CD14-positive monocyte (primary cell): Measurements from ENCODE around the gene MDM4. TPM values are rescaled to one million over a fixed set of nuclear protein-coding genes. Genes with fewer than 3 reads are reported as not detected.

Experiments
- DNase-seq, 3 donors: peaks; one replicate each; pipeline ENCODE4 v3.0.0-alpha.2; 2011 to 2022
- H2AFZ ChIP-seq: 2 replicates; pipeline ENCODE4 v1.6.0; 2012; ENCODE audit warnings: mild to moderate bottlenecking, low read depth, low read length, inconsistent platforms; ENCODE audit not compliant: insufficient read depth, poor library complexity, severe bottlenecking
- H3K27ac ChIP-seq, 2 donors: 1 replicate in 1 of 2; 2 replicates in 1 of 2; pipeline ENCODE4 v1.5.1; 2012 to 2013; ENCODE audit warnings: low read length in 2 of 2, control low read depth in 1 of 2, inconsistent platforms in 1 of 2, low read depth in 1 of 2, mild to moderate bottlenecking in 1 of 2
- H3K27me3 ChIP-seq, 2 donors: one replicate each; pipeline versions ENCODE4 v1.6.0 to v1.6.1; 2011 to 2013; ENCODE audit warnings: low read length in 2 of 2; ENCODE audit not compliant: control insufficient read depth in 2 of 2, insufficient read depth in 2 of 2
- H3K36me3 ChIP-seq, 2 donors: replicated peaks in 1 of 2; 1 replicate in 1 of 2; 2 replicates in 1 of 2; pipeline versions ENCODE4 v1.5.1 to v1.6.1; 2012 to 2013; ENCODE audit warnings: low read length in 2 of 2, control low read depth in 1 of 2, inconsistent platforms in 1 of 2, mild to moderate bottlenecking in 1 of 2; ENCODE audit not compliant: insufficient read depth in 2 of 2, control insufficient read depth in 1 of 2
- H3K4me1 ChIP-seq, 2 donors: 1 replicate in 1 of 2; 2 replicates in 1 of 2; pipeline versions ENCODE4 v1.5.1 to v1.6.1; 2012 to 2013; ENCODE audit warnings: low read length in 2 of 2, control low read depth in 1 of 2, inconsistent platforms in 1 of 2, mild to moderate bottlenecking in 1 of 2, moderate library complexity in 1 of 2; ENCODE audit not compliant: insufficient read depth in 2 of 2, control insufficient read depth in 1 of 2
- H3K4me2 ChIP-seq: replicated peaks from 2 replicates; pipeline ENCODE3; 2012; ENCODE audit warnings: low read length, moderate library complexity, mild to moderate bottlenecking; ENCODE audit not compliant: poor library complexity, severe bottlenecking; ENCODE audit errors: extremely low read depth
- H3K4me3 ChIP-seq, 3 experiments: fragments of 200-600 bp in 1 of 3; sonication (generic) in 1 of 3; replicated peaks in 1 of 3; 1 replicate in 2 of 3; 2 replicates in 1 of 3; pipeline ENCODE4 v1.5.1; 2011 to 2013; ENCODE audit warnings: low read length in 3 of 3, mild to moderate bottlenecking in 3 of 3, control low read depth in 2 of 3, low read depth in 2 of 3, inconsistent platforms in 1 of 3, moderate library complexity in 1 of 3
- H3K79me2 ChIP-seq: 2 replicates; pipeline ENCODE4 v1.6.0; 2012; ENCODE audit warnings: mild to moderate bottlenecking, control low read depth, inconsistent platforms, low read length, moderate library complexity; ENCODE audit not compliant: insufficient read depth
- H3K9ac ChIP-seq: 2 replicates; pipeline ENCODE4 v1.6.0; 2017; ENCODE audit warnings: low read length, mild to moderate bottlenecking; ENCODE audit not compliant: insufficient read depth, poor library complexity, severe bottlenecking
- H3K9me3 ChIP-seq, 2 donors: replicated peaks in 1 of 2; 1 replicate in 1 of 2; 2 replicates in 1 of 2; pipeline versions ENCODE4 v1.5.1 to v1.6.1; 2012 to 2013; ENCODE audit warnings: low read length in 2 of 2, control low read depth in 1 of 2; ENCODE audit not compliant: control insufficient read depth in 1 of 2, insufficient read depth in 1 of 2
- H4K20me1 ChIP-seq: 2 replicates; pipeline ENCODE4 v1.6.0; 2012; ENCODE audit warnings: mild to moderate bottlenecking, low read length, control low read depth, moderate library complexity; ENCODE audit not compliant: insufficient read depth
- H3K27ac Mint-ChIP-seq, 7 donors: one replicate each; pipeline ENCODE4 v1.8.0; 2020; ENCODE audit warnings: mild to moderate bottlenecking in 7 of 7, mixed read lengths in 7 of 7, moderate library complexity in 6 of 7, inconsistent platforms in 2 of 7
- H3K27me3 Mint-ChIP-seq, 3 donors: one replicate each; pipeline ENCODE4 v1.8.0; 2021 to 2022; ENCODE audit warnings: low read depth in 3 of 3, mild to moderate bottlenecking in 3 of 3, mixed read lengths in 3 of 3, moderate library complexity in 3 of 3, inconsistent platforms in 1 of 3
- H3K36me3 Mint-ChIP-seq, 2 donors: one replicate each; pipeline ENCODE4 v1.8.0; 2020; ENCODE audit warnings: mixed read lengths in 2 of 2, inconsistent platforms in 1 of 2, mild to moderate bottlenecking in 1 of 2
- H3K4me1 Mint-ChIP-seq: one replicate; pipeline ENCODE4 v1.8.0; 2020; ENCODE audit warnings: mild to moderate bottlenecking, mixed read lengths
- H3K4me3 Mint-ChIP-seq, 2 donors: one replicate each; pipeline ENCODE4 v1.8.0; 2020; ENCODE audit warnings: mild to moderate bottlenecking in 2 of 2, mixed read lengths in 2 of 2, moderate library complexity in 1 of 2
- H3K9me3 Mint-ChIP-seq, 7 donors: one replicate each; pipeline ENCODE4 v1.8.0; 2020 to 2022; ENCODE audit warnings: mixed read lengths in 7 of 7, mild to moderate bottlenecking in 6 of 7, moderate library complexity in 6 of 7, inconsistent platforms in 2 of 7
- CTCF ChIP-seq: fragments of 200-600 bp; IDR thresholded peaks from one replicate; pipeline ENCODE4 v1.8.0; 2022; ENCODE audit warnings: antibody characterized with exemption, mild to moderate bottlenecking
- WGBS: methylation state at CpG from one replicate; pipeline ENCODE4 v1.1.5; 2013; ENCODE audit warnings: missing lambda C conversion rate; ENCODE audit not compliant: insufficient coverage; 5-methylcytosine and 5-hydroxymethylcytosine counted together
- intact Hi-C, 2 donors: fragments of 100-400 bp; cut with micrococcal nuclease; formaldehyde crosslinking; loops; one replicate each; pipeline versions ENCODE4 v1.15.0 to v1.15.1; 2023
- polyA plus RNA-seq, 3 donors: library from polyadenylated mRNA; depleted of rRNA in 1 of 3; unstranded in 2 of 3; stranded (reverse) in 1 of 3; fragments of 300-500 nt in 2 of 3; fragments of >200 nt in 1 of 3; fragmentation: Illumina TruSeq in 2 of 3; gene quantifications; 1 replicate in 2 of 3; 2 replicates in 1 of 3; pipeline ENCODE4 v1.2.3, GENCODE V29; 2012 to 2021

Gene MDM4
- polyA plus RNA-seq, 3 donors = 7.8 to 37.0 (median 10.2) TPM

DNA sequence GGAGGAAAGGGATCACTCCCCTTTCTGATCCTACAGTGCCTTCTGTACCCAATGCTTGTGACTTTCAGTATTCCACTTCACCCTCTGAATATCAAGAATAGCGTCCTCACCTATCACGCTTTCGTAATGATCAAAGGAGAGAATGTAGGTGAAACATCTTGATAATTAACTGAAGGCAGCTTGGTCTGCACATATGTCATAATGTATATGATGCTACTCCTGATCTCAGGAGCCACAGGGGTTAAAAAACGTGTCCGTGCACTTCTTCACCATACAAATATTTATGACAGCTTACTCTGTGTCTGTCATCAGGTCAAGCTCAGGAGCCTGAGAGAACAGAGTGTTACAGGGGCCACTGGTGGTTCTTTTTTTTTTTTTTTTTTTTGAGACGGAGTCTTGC, 20.4 kb upstream of the MDM4 start:
- intact Hi-C loops = no loop called here
- H2AFZ ChIP-seq = no peak overlapping the region
- no peak overlapping the region for H3K27ac Mint-ChIP-seq
- no peak overlapping the region for H3K4me2 ChIP-seq
- no peaks in the 10 kb centered on the region for H4K20me1 ChIP-seq
- WGBS = no CpG with 5 or more reads among the region's 6 CpGs
- DNase-seq = no peak
- no peaks in the 10 kb centered on the region for H3K9me3 ChIP-seq
- no peak for TF ChIP-seq CTCF
- peaks cover 28 to 33% (median 31%) of the 10 kb centered on the region in 3 donors for H3K27me3 Mint-ChIP-seq
- H3K27ac ChIP-seq = no peak overlapping the region
- peaks cover 3 to 9% of the 10 kb centered on the region in 2 donors for H3K36me3 Mint-ChIP-seq
- H3K36me3 ChIP-seq = no peaks in the 10 kb centered on the region
- H3K4me3 Mint-ChIP-seq = peak overlapping the region in 1 of 2 donors; percentile 98
- no peaks in the 10 kb centered on the region for H3K79me2 ChIP-seq
- no peak overlapping the region for H3K4me3 ChIP-seq
- no peak overlapping the region for H3K9ac ChIP-seq
- H3K27me3 ChIP-seq = peaks cover 9 to 11% of the 10 kb centered on the region in 2 donors
- H3K4me1 Mint-ChIP-seq = peaks cover 42% of the 10 kb centered on the region
- H3K9me3 Mint-ChIP-seq = peaks cover 0 to 3% (median 0%) of the 10 kb centered on the region in 7 donors
- peaks cover 31 to 39% of the 10 kb centered on the region in 2 donors for H3K4me1 ChIP-seq

DNA sequence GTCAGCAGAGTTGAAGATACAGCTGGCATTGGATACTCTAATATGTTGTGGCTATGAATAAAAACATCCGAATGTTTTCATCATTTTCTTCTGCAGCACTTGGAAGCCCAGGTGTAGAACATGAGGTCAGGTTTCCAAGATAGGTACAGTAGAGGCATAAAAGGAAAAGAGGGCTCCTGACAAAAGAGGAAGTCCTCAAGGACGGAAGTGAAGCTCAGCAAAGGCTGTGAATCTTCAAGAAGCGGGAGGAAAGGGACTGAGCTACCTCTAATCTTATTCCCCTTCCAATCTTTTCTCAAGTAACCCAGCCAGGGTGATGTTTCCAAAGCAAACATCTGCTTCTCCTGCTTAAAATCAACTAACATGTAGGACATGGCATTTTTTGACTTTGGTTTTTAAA, 17.2 kb upstream of the MDM4 start:
- Histone ChIP-seq H3K4me1 (peaks cover 19 to 31% of the 10 kb centered on the region in 2 donors), H3K27ac (no peak overlapping the region), H2AFZ (no peak overlapping the region), H3K9me3 (no peaks in the 10 kb centered on the region), H3K4me2 (no peak overlapping the region), H3K9ac (no peak overlapping the region), H3K36me3 (no peaks in the 10 kb centered on the region), H3K79me2 (no peaks in the 10 kb centered on the region), H4K20me1 (no peaks in the 10 kb centered on the region), H3K27me3 (peaks cover 9 to 11% of the 10 kb centered on the region in 2 donors), H3K4me3 (no peak overlapping the region)
- WGBS = 0% methylated on average over 1 of the region's 3 CpGs
- DNase-seq = peak in 2 of 3 donors; percentile 56 to 61
- Mint-ChIP-seq H3K27me3 (peaks cover 13 to 19% (median 18%) of the 10 kb centered on the region in 3 donors), H3K9me3 (peaks cover 0 to 2% (median 0%) of the 10 kb centered on the region in 7 donors), H3K36me3 (no peaks in the 10 kb centered on the region), H3K27ac (peak overlapping the region in 1 of 7 donors; percentile 79), H3K4me1 (peaks cover 29% of the 10 kb centered on the region), H3K4me3 (no peak overlapping the region)
- TF ChIP-seq CTCF = no peak
- intact Hi-C loops = no loop called here
